Measurements from ENCODE around the gene REL. TPM values are rescaled to one million over a fixed set of nuclear protein-coding genes. Genes with fewer than 3 reads are reported as not detected.
"Not testable (repeated sequence)": the region's sequence is repeated elsewhere in the genome, so short reads cannot be mapped to it uniquely, and the experiment has no call there.

The REL gene
- total RNA-seq, 1 experiment from 2014 or later, result 4.1 TPM

- in situ Hi-C loops (cut with HindIII; ENCODE audit: low sequenced_read_pairs), result loop anchor here (5.0 kb wide), 1 partner anchor 90 kb away; no protein-coding TSS in a partner anchor
- DNase-seq (ENCODE audit: low spot score), result no peak
These were observed 18.7 kb upstream of the REL start for GRCh38 chr2:60862642-60863041.

GRCh38 chr2:60865361-60865760, 16.0 kb upstream of the REL start:
- in situ Hi-C loops (cut with HindIII; ENCODE audit: low sequenced_read_pairs); DNase-seq (ENCODE audit: low spot score): not testable (repeated sequence)

- DNase-seq (ENCODE audit: low spot score), result no peak
- in situ Hi-C loops (cut with HindIII; ENCODE audit: low sequenced_read_pairs), result no loop called here
These were observed 14.4 kb upstream of the REL start for GRCh38 chr2:60867007-60867406.

- in situ Hi-C loops (cut with HindIII; ENCODE audit: low sequenced_read_pairs), result no loop called here
These were observed 13.5 kb upstream of the REL start for GRCh38 chr2:60867848-60868247.

GRCh38 chr2:60868589-60869273, 12.6 kb upstream of the REL start:
- in situ Hi-C loops (cut with HindIII; ENCODE audit: low sequenced_read_pairs), result no loop called here
- no peak for DNase-seq (ENCODE audit: low spot score)

More at GRCh38 chr2:60867848-60868247, 13.5 kb upstream of the REL start:
- no peak for DNase-seq (ENCODE audit: low spot score)

- no peak for DNase-seq (ENCODE audit: low spot score)
- in situ Hi-C loops (cut with HindIII; ENCODE audit: low sequenced_read_pairs), result no loop called here
These were observed 8.9 kb upstream of the REL start for GRCh38 chr2:60872510-60872928.

- in situ Hi-C loops (cut with HindIII; ENCODE audit: low sequenced_read_pairs), result no loop called here
These were observed 8.0 kb upstream of the REL start for GRCh38 chr2:60873381-60873780.

GRCh38 chr2:60875520-60875919, 5.9 kb upstream of the REL start:
- in situ Hi-C loops (cut with HindIII; ENCODE audit: low sequenced_read_pairs), result no loop called here
- DNase-seq (ENCODE audit: low spot score), result no peak

More at GRCh38 chr2:60873381-60873780, 8.0 kb upstream of the REL start:
- no peak for DNase-seq (ENCODE audit: low spot score)

- in situ Hi-C loops (cut with HindIII; ENCODE audit: low sequenced_read_pairs), result no loop called here
- DNase-seq (ENCODE audit: low spot score), result peak; percentile 49
These were observed 729 bp upstream of the REL start for GRCh38 chr2:60880643-60881046.

- DNase-seq (ENCODE audit: low spot score), result no peak
- in situ Hi-C loops (cut with HindIII; ENCODE audit: low sequenced_read_pairs), result no loop called here
These were observed 1.8 kb downstream of the REL start for GRCh38 chr2:60882971-60883753.

- DNase-seq (ENCODE audit: low spot score), result no peak
- in situ Hi-C loops (cut with HindIII; ENCODE audit: low sequenced_read_pairs), result no loop called here
These were observed 2.5 kb downstream of the REL start for GRCh38 chr2:60883896-60884295.

GRCh38 chr2:60884800-60885199, 3.4 kb downstream of the REL start:
- in situ Hi-C loops (cut with HindIII; ENCODE audit: low sequenced_read_pairs), result no loop called here
- no peak for DNase-seq (ENCODE audit: low spot score)

GRCh38 chr2:60885683-60886082, 4.3 kb downstream of the REL start:
- no peak for DNase-seq (ENCODE audit: low spot score)
- in situ Hi-C loops (cut with HindIII; ENCODE audit: low sequenced_read_pairs), result no loop called here

- in situ Hi-C loops (cut with HindIII; ENCODE audit: low sequenced_read_pairs), result no loop called here
- no peak for DNase-seq (ENCODE audit: low spot score)
These were observed 5.6 kb downstream of the REL start for GRCh38 chr2:60886991-60887390.

- in situ Hi-C loops (cut with HindIII; ENCODE audit: low sequenced_read_pairs), result no loop called here
- DNase-seq (ENCODE audit: low spot score), result no peak
These were observed 7.5 kb downstream of the REL start for GRCh38 chr2:60888853-60889252.

- DNase-seq (ENCODE audit: low spot score); in situ Hi-C loops (cut with HindIII; ENCODE audit: low sequenced_read_pairs): not testable (repeated sequence)
These were observed 8.4 kb downstream of the REL start for GRCh38 chr2:60889581-60890392.

GRCh38 chr2:60890393-60890707, 9.0 kb downstream of the REL start:
- in situ Hi-C loops (cut with HindIII; ENCODE audit: low sequenced_read_pairs), result no loop called here
- no peak for DNase-seq (ENCODE audit: low spot score)

GRCh38 chr2:60891180-60891579, 9.8 kb downstream of the REL start:
- in situ Hi-C loops (cut with HindIII; ENCODE audit: low sequenced_read_pairs), result no loop called here
- DNase-seq (ENCODE audit: low spot score), result no peak

- DNase-seq (ENCODE audit: low spot score), result no peak
- in situ Hi-C loops (cut with HindIII; ENCODE audit: low sequenced_read_pairs), result no loop called here
These were observed 17.2 kb downstream of the REL start for GRCh38 chr2:60898567-60898966.
